Measurements from ENCODE around the gene GRB2.
A peak's percentile ranks its signal among the peaks of the same experiment; 100 is the strongest.
"Not testable (repeated sequence)": the region's sequence is repeated elsewhere in the genome, so short reads cannot be mapped to it uniquely, and the experiment has no call there.

GRB2 gene

GRCh38 chr17:75315541-75316243, 89.8 kb downstream of the GRB2 start:
- DNase-seq, result no peak

GRCh38 chr17:75313941-75314551, 91.4 kb downstream of the GRB2 start:
- no peak for DNase-seq

- DNase-seq, result no peak
Observed at GRCh38 chr17:75308732-75309629, 96.5 kb downstream of the GRB2 start.

- no peak for DNase-seq
Observed at GRCh38 chr17:75307957-75308731, 97.3 kb downstream of the GRB2 start.

- no peak for DNase-seq
Observed at GRCh38 chr17:75301502-75302206, 103.8 kb downstream of the GRB2 start.

- DNase-seq, result no peak
Observed at GRCh38 chr17:75301049-75301448, 104.4 kb downstream of the GRB2 start.

GRCh38 chr17:75300280-75300679, 105.2 kb downstream of the GRB2 start:
- DNase-seq, result no peak

- DNase-seq, result no peak
Observed at GRCh38 chr17:75295201-75296158, 110.0 kb downstream of the GRB2 start.

GRCh38 chr17:75292810-75293448, 112.5 kb downstream of the GRB2 start:
- not testable (repeated sequence) for DNase-seq

GRCh38 chr17:75289832-75290337, 115.6 kb downstream of the GRB2 start:
- peak; percentile 72 for DNase-seq

- peak; percentile 93 for DNase-seq
Observed at GRCh38 chr17:75289115-75289831, 116.2 kb downstream of the GRB2 start, which contains the start of gene SLC25A19. Gene SLC25A19 (minus strand): TSS chr17:75289433. CDS start chr17:75286764, 2,669 bp downstream.

- no peak for DNase-seq
Observed at GRCh38 chr17:75288770-75289114, 116.7 kb downstream of the GRB2 start.

- DNase-seq, result no peak
Observed at GRCh38 chr17:75288359-75288758, 117.1 kb downstream of the GRB2 start.

GRCh38 chr17:75287221-75287620, 118.3 kb downstream of the GRB2 start:
- no peak for DNase-seq

- no peak for DNase-seq
Observed at GRCh38 chr17:75285123-75285522, 120.4 kb downstream of the GRB2 start.

GRCh38 chr17:75280189-75280588, 125.3 kb downstream of the GRB2 start:
- DNase-seq, result not testable (repeated sequence)

GRCh38 chr17:75277664-75278071, 127.8 kb downstream of the GRB2 start:
- no peak for DNase-seq

- DNase-seq, result no peak
Observed at GRCh38 chr17:75273977-75274708, 131.3 kb downstream of the GRB2 start.

- no peak for DNase-seq
Observed at GRCh38 chr17:75272848-75273184, 132.7 kb downstream of the GRB2 start.

Measured in stimulated activated CD4-positive, alpha-beta T cell treated with anti-CD3 and anti-CD28 coated beads, Interleukin-4, amount 100 ng/mL, for 1 hour (primary cell).